HEK293 (cell line): Measurements from ENCODE around the gene ZIC4.

ENCODE experiments used
- CTCF ChIA-PET: fragments of 350-600 bp; formaldehyde crosslinking; extraction: SDS; loops from one replicate; lab custom pipeline; 2021; ENCODE audit warnings: antibody characterized with exemption; lab: Yijun Ruan, JAX
- POLR2A ChIA-PET: fragments of 300-600 bp; formaldehyde crosslinking; extraction: SDS; loops from one replicate; lab custom pipeline; 2020; ENCODE audit warnings: antibody characterized with exemption, inconsistent platforms; lab: Yijun Ruan, JAX
- H3K27ac ChIP-seq: fragments of 200-500 bp; sonication (Bioruptor generic); 2 replicates; pipeline ENCODE4 v1.5.1; 2014; ENCODE audit warnings: low read depth, low read length, control low read depth, inconsistent platforms; ENCODE audit errors: extremely low read depth
- H3K36me3 ChIP-seq, 2 experiments: fragments of 200-500 bp in 1 of 2; sonication (Bioruptor generic) in 1 of 2; 1 replicate in 1 of 2; 2 replicates in 1 of 2; pipeline ENCODE4 v1.5.1; 2014 to 2017; ENCODE audit warnings: inconsistent platforms in 2 of 2, low read length in 2 of 2; ENCODE audit not compliant: control insufficient read depth in 2 of 2, insufficient read depth in 1 of 2
- H3K4me1 ChIP-seq: fragments of 200-500 bp; sonication (Bioruptor generic); 2 replicates; pipeline ENCODE4 v1.5.1; 2014; ENCODE audit warnings: mild to moderate bottlenecking, low read length, inconsistent platforms; ENCODE audit not compliant: control insufficient read depth, insufficient read depth
- H3K4me3 ChIP-seq: 2 replicates; pipeline ENCODE4 v1.5.1; 2011; ENCODE audit warnings: low read depth, mild to moderate bottlenecking, control low read depth, low read length, moderate library complexity
- H3K9me3 ChIP-seq: fragments of 200-500 bp; sonication (Bioruptor generic); 2 replicates; pipeline ENCODE4 v1.5.1; 2014; ENCODE audit warnings: low read depth, low read length, inconsistent platforms; ENCODE audit not compliant: control insufficient read depth, insufficient read depth
- HIC1 ChIP-seq: fragments of 450-650 bp; formaldehyde crosslinking; IDR thresholded peaks from 2 replicates; pipeline ENCODE4 v1.5.1; 2016; ENCODE audit warnings: missing biosample characterization, missing genetic modification characterization
- MEIS1 ChIP-seq: sonication (generic); formaldehyde crosslinking; IDR thresholded peaks from 2 replicates; pipeline ENCODE4 v1.8.1; 2022; ENCODE audit warnings: missing genetic modification reagents, mild to moderate bottlenecking, borderline replicate concordance
- OSR2 ChIP-seq: fragments of 450-650 bp; formaldehyde crosslinking; IDR thresholded peaks from 2 replicates; pipeline ENCODE4 v1.5.1; 2016; ENCODE audit warnings: missing biosample characterization, missing genetic modification characterization
- PBX3 ChIP-seq: sonication (generic); formaldehyde crosslinking; IDR thresholded peaks from 2 replicates; pipeline ENCODE4 v1.8.1; 2022; ENCODE audit warnings: mild to moderate bottlenecking, moderate library complexity, missing genetic modification reagents
- SP3 ChIP-seq: fragments of 450-650 bp; formaldehyde crosslinking; IDR thresholded peaks from 2 replicates; pipeline ENCODE4 v1.5.1; 2016; ENCODE audit warnings: missing biosample characterization, missing genetic modification characterization
- TRIM28 ChIP-seq: IDR thresholded peaks from 2 replicates; pipeline ENCODE4 v1.6.1; 2011; ENCODE audit warnings: low read length, control low read depth, borderline replicate concordance
- ZNF114 ChIP-seq: fragments of 450-650 bp; formaldehyde crosslinking; IDR thresholded peaks from 2 replicates; pipeline ENCODE4 v1.5.0; 2017; ENCODE audit warnings: missing biosample characterization, missing genetic modification characterization
- ZNF214 ChIP-seq: fragments of 450-650 bp; formaldehyde crosslinking; IDR thresholded peaks from 2 replicates; pipeline ENCODE4 v1.5.1; 2017; ENCODE audit warnings: missing biosample characterization, mild to moderate bottlenecking, missing genetic modification characterization, borderline replicate concordance
- ZNF23 ChIP-seq: fragments of 450-650 bp; formaldehyde crosslinking; IDR thresholded peaks from 2 replicates; pipeline ENCODE4 v1.5.1; 2016; ENCODE audit warnings: missing biosample characterization, missing genetic modification characterization, borderline replicate concordance
- ZNF341 ChIP-seq: fragments of 450-650 bp; formaldehyde crosslinking; IDR thresholded peaks from 2 replicates; pipeline ENCODE4; 2016; ENCODE audit warnings: low read depth, missing biosample characterization, missing genetic modification characterization
- ZNF354C ChIP-seq: fragments of 450-650 bp; formaldehyde crosslinking; IDR thresholded peaks from 2 replicates; pipeline ENCODE4 v1.5.1; 2016; ENCODE audit warnings: missing biosample characterization, missing genetic modification characterization, low read depth, borderline replicate concordance
- ZNF366 ChIP-seq: fragments of 450-650 bp; formaldehyde crosslinking; conservative IDR thresholded peaks from 2 replicates; pipeline ENCODE4 v1.5.1; 2016; ENCODE audit warnings: missing biosample characterization, missing genetic modification characterization
- ZNF37A ChIP-seq: fragments of 450-650 bp; IDR thresholded peaks from 2 replicates; pipeline ENCODE4 v1.5.1; 2018; ENCODE audit warnings: missing biosample characterization, missing genetic modification characterization
- ZNF48 ChIP-seq: fragments of 450-650 bp; formaldehyde crosslinking; IDR thresholded peaks from 2 replicates; pipeline ENCODE4 v1.5.1; 2016; ENCODE audit warnings: missing biosample characterization, missing genetic modification characterization
- ZNF530 ChIP-seq: fragments of 450-650 bp; formaldehyde crosslinking; IDR thresholded peaks from 2 replicates; pipeline ENCODE4 v1.5.1; 2016; ENCODE audit warnings: low read depth, missing biosample characterization, missing genetic modification characterization
- ZNF664 ChIP-seq: fragments of 450-650 bp; formaldehyde crosslinking; IDR thresholded peaks from 2 replicates; pipeline ENCODE4 v1.5.1; 2016; ENCODE audit warnings: missing biosample characterization, missing genetic modification characterization
- ZNF76 ChIP-seq: fragments of 450-650 bp; formaldehyde crosslinking; IDR thresholded peaks from 2 replicates; pipeline ENCODE4; 2016; ENCODE audit warnings: low read depth, missing biosample characterization, missing genetic modification characterization, borderline replicate concordance
- ZNF792 ChIP-seq: fragments of 450-650 bp; formaldehyde crosslinking; IDR thresholded peaks from 2 replicates; pipeline ENCODE4 v1.5.1; 2016; ENCODE audit warnings: missing biosample characterization, missing genetic modification characterization
- ZSCAN23 ChIP-seq: fragments of 450-650 bp; formaldehyde crosslinking; IDR thresholded peaks from 2 replicates; pipeline ENCODE4 v1.5.1; 2016; ENCODE audit warnings: missing biosample characterization, missing genetic modification characterization
- TF ChIP-seq, protein P1 (sequence below): fragments of 450-650 bp; formaldehyde crosslinking; IDR thresholded peaks from 2 replicates; pipeline ENCODE4 v1.5.1; 2017; ENCODE audit warnings: missing biosample characterization, missing genetic modification characterization
- TF ChIP-seq, protein P2 (sequence below): fragments of 450-650 bp; formaldehyde crosslinking; IDR thresholded peaks from 2 replicates; pipeline ENCODE4 v1.5.1; 2017; ENCODE audit warnings: missing biosample characterization, missing genetic modification characterization
- TF ChIP-seq, protein P3 (sequence below): fragments of 450-650 bp; formaldehyde crosslinking; IDR thresholded peaks from 2 replicates; pipeline ENCODE4 v1.5.1; 2016; ENCODE audit warnings: missing biosample characterization, missing genetic modification characterization, borderline replicate concordance

ZIC4 gene

DNA sequence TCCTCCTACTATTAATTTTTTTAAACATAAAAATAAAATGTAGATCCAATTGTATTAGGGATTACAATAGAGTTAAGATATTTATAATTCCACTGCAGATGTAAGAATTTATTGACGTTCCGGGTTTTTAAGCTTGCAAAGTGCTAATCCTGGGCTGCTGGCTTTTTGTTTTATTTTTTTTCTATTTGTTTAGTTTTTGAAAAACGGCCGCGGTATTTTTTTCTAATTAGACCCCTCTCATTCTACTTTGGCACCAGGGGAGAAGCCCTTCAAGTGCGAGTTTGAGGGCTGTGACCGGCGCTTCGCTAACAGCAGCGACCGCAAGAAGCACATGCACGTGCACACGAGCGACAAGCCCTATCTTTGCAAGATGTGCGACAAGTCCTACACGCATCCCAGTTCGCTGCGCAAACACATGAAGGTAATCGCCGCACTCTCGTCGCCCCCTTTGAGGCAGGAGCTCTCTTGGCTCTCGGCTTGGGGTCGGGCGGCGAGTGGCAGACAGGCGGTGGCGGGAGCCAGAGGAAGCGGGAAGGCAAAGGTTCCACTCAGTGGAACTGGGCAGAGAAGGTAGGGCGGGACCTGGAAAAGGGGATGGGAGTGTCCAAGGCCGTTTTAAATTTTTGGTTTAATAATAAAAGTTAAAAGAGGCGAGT, 6.0 kb upstream of the ZIC4 start:
- Histone ChIP-seq H3K36me3 (no peaks in the 10 kb centered on the region), H3K9me3 (no peaks in the 10 kb centered on the region), H3K4me1 (no peaks in the 10 kb centered on the region), H3K27ac (no peak overlapping the region), H3K4me3 (no peak overlapping the region)
- TF ChIP-seq, protein P1, sequence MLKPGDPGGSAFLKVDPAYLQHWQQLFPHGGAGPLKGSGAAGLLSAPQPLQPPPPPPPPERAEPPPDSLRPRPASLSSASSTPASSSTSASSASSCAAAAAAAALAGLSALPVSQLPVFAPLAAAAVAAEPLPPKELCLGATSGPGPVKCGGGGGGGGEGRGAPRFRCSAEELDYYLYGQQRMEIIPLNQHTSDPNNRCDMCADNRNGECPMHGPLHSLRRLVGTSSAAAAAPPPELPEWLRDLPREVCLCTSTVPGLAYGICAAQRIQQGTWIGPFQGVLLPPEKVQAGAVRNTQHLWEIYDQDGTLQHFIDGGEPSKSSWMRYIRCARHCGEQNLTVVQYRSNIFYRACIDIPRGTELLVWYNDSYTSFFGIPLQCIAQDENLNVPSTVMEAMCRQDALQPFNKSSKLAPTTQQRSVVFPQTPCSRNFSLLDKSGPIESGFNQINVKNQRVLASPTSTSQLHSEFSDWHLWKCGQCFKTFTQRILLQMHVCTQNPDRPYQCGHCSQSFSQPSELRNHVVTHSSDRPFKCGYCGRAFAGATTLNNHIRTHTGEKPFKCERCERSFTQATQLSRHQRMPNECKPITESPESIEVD (tag by site-specific recombination): no peak
- no peak for TF ChIP-seq ZNF76
- POLR2A ChIA-PET: no interaction called here
- CTCF ChIA-PET: no interaction called here

DNA sequence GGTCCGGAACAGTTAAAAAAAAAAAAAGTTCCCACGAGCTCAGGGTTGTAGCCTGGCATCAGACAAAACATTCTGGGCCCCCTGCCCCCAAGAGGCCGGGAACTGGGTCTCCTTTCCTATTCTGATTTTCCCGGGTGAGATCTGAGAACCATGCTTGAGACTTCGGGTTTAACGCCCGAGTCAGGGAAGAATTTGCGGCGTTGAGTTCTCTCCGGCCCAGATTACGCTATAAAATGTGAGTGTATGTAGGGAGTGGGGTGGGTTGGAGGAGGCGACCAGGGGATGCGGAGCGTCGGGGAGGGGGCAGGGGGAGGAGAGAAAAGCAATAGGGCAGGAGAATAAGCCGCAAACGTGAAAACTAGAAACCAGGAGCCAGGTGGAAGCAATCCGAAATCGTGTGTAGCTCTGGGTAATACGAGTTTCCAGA, 5.5 kb upstream of the ZIC4 start:
- TF ChIP-seq ZNF530 (tag by site-specific recombination) (no peak), OSR2 (no peak), ZNF664 (tag by site-specific recombination) (no peak), ZNF214 (no peak), ZNF341 (tag by site-specific recombination) (no peak), ZNF366 (no peak), MEIS1 (CRISPR knock-in tag) (no peak), ZNF23 (tag by site-specific recombination) (no peak), TRIM28 (no peak), ZNF48 (tag by site-specific recombination) (no peak)
- TF ChIP-seq, protein P2, sequence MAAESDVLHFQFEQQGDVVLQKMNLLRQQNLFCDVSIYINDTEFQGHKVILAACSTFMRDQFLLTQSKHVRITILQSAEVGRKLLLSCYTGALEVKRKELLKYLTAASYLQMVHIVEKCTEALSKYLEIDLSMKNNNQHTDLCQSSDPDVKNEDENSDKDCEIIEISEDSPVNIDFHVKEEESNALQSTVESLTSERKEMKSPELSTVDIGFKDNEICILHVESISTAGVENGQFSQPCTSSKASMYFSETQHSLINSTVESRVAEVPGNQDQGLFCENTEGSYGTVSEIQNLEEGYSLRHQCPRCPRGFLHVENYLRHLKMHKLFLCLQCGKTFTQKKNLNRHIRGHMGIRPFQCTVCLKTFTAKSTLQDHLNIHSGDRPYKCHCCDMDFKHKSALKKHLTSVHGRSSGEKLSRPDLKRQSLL (tag by site-specific recombination): no peak
- TF ChIP-seq, protein P3, sequence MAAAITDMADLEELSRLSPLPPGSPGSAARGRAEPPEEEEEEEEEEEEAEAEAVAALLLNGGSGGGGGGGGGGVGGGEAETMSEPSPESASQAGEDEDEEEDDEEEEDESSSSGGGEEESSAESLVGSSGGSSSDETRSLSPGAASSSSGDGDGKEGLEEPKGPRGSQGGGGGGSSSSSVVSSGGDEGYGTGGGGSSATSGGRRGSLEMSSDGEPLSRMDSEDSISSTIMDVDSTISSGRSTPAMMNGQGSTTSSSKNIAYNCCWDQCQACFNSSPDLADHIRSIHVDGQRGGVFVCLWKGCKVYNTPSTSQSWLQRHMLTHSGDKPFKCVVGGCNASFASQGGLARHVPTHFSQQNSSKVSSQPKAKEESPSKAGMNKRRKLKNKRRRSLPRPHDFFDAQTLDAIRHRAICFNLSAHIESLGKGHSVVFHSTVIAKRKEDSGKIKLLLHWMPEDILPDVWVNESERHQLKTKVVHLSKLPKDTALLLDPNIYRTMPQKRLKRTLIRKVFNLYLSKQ: no peak
- no peaks in the 10 kb centered on the region for H3K36me3 ChIP-seq
- no peaks in the 10 kb centered on the region for H3K9me3 ChIP-seq
- ChIA-PET CTCF (no interaction called here), POLR2A (no interaction called here)
- H3K27ac ChIP-seq: no peak overlapping the region
- no peak overlapping the region for H3K4me3 ChIP-seq
- H3K4me1 ChIP-seq: no peaks in the 10 kb centered on the region

- no peaks in the 10 kb centered on the region for H3K9me3 ChIP-seq
- CTCF ChIA-PET: no interaction called here
- H3K4me3 ChIP-seq: no peak overlapping the region
- POLR2A ChIA-PET: no interaction called here
- H3K27ac ChIP-seq: no peak overlapping the region
- no peaks in the 10 kb centered on the region for H3K4me1 ChIP-seq
- no peaks in the 10 kb centered on the region for H3K36me3 ChIP-seq
- TF ChIP-seq ZSCAN23 (tag by site-specific recombination) (no peak), ZNF354C (tag by site-specific recombination) (no peak), SP3 (tag by site-specific recombination) (no peak), ZNF114 (tag by site-specific recombination) (no peak), PBX3 (no peak), ZNF37A (tag by site-specific recombination) (no peak), TRIM28 (no peak), OSR2 (no peak), HIC1 (tag by site-specific recombination) (no peak), ZNF792 (no peak)
- TF ChIP-seq, protein P1 (tag by site-specific recombination): no peak
Measured at GRCh38 chr3:147411238-147411814, 5.0 kb upstream of the ZIC4 start.
